Activated CD8-positive, alpha-beta memory T cell treated with anti-CD3 and anti-CD28 coated beads, Interleukin-2, amount 50 U/mL, for 4 hours (primary cell): ENCODE measurements around the gene IDH3G.
"Not testable (repeated sequence)": the region's sequence is repeated elsewhere in the genome, so short reads cannot be mapped to it uniquely, and the experiment has no call there.

Experiments used
- DNase-seq: peaks from one replicate; pipeline ENCODE4 v3.0.0-alpha.2; 2020

The IDH3G gene

DNA sequence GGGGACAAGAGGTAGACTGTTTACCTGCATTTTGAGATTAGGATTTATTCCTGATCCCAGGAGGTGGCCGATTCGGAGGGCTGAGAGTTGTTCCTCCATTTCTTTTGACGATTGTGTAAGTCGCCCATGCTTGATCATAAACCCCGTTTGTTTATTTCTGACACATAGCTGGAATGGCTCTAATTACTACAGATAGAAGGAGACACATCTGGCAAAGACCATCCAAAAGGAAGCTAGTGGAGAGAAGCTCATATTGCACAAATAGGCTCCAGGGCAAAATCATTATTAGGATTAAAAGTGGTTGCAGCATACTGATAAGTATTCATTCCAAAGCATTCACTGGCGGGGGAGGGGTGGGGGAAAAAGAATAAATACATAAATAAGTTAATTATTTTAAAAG, 47.2 kb downstream of the IDH3G start:
- DNase-seq = not testable (repeated sequence)

DNA sequence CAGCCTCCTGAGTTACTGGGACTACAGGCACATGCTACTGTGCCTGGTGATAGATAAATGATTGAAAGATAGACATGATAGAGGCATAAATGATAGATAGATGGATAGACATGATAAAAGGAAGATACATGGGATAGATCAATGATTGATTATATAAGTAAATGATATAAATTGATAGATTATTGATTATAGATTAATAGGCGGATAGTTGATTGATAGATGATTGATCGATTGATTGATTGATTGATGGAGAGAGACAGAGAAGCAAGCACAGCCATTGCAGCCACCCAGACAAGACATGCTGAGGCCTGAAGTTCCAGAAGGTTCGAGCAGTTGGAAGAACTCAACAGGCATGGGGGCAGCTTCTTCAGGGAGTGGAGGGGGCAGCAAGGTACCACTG, 47.8 kb downstream of the IDH3G start:
- DNase-seq = no peak

DNA sequence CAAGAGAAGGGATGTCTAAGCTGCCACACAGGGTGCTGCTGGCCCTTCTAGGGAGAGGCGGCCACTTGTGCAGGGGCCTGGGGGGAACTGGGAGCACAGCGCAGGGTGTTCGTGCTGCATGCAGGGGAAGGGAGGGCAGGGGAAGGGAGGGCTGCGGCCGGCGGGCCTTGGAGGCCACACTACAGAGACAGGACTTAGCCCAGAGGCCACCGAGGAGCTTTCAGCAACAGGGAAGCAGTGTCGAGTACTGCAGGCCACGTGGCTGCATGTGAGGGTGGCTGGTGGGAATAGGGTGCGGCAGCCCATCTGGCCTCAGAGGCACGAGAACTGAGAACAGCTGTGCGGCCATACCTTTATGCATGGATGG, 49.1 kb downstream of the IDH3G start:
- DNase-seq = not testable (repeated sequence)

DNA sequence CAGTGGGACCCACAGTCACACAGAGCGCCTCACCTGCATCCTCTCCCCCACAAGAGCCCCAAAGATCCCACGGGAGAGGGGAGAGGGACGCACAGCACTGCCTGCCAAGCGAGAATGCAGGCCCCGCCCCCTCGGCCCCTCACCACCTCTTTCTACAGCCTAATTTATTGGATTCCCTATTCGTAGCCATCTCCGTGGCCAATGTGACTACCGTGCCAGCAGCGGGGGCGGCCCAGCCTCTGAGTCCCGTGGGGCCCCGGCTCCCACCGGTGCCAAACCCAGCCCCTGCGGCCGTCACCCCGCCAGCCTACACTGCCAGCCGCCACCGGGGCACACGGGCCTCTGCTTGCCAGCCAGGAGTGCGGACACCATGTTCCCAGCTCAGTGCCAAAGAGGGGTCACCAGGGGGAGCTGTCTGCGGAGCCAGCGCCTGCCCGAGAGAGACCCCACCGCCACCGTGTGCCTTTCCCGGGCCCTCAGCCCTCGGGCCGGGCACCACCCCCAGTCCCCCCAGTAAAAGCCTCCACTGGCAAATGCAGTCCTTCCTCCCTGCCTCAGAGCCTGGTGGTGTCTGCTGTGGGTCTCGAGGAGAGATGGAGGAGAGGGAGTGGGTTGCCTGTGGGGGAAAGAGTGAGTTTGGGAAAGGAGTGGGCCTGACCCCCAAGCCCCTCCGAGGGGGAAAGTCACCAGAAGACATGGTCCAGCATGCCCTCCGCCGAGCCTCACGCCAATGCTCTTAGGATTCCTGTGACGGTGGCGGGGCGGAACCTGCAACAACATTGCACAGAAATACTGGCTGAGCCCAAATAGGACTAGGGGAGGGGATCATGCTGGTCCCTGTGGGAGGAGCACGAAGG, 49.7 kb downstream of the IDH3G start:
- DNase-seq = no peak

DNA sequence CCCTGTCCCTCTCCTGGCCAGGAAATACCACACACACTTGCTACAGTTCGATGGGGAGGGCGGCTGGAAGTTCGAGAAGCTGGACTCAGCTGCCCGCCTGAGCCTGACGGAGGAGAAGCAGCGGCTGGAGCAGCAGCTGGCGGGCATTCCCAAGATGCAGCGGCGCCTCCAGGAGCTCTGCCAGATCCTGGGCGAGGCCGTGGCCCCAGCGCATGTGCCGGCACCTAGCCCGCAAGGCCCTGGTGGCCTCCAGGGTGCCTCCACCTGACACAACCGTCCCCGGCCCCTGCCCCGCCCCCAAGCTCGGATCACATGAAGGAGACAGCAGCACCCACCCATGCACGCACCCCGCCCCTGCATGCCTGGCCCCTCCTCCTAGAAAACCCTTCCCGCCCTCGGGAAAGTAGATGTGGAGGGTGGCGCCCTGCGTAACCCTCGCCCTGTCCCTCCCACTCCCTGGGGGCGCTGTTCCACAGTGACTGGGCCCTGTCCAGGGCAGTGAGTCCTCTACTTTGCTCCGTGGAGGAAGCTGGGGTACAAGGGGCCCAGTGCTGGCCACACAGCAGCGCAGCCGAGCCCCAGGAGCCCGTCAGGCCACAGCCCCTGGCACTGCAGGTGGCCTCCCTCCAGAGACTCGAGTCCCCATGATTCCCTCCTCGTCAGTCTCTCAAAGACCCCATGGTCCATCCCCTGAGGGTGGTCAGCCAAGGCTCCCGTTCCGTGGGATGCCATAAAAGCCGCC, 50.5 kb downstream of the IDH3G start:
- DNase-seq = not testable (repeated sequence)

DNA sequence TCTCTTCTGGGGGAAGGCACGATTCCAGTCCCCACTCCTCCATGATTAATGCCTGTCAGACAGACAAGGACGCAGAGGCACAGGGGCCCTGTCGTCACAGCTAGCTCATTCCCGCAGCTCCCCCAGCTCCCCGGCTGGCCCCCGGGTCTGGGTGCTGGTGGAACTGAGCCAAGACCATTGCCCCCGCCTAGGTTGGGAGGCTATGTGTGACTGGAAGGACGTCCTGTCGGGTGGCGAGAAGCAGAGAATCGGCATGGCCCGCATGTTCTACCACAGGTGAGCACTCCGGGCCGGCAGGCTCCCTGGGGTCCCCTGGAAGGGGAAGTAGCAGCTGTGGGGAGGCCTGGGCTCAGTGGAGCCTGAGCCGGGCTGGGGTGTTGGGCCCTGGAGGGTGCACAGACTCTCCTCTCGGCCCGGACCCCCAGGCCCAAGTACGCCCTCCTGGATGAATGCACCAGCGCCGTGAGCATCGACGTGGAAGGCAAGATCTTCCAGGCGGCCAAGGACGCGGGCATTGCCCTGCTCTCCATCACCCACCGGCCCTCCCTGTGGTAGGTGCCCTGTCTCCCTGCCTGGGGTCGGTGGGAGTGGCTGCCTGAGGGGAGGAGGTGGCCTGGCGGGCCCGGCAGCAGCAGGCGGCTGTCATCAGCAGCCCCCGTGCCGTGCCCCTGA, 51.2 kb downstream of the IDH3G start:
- DNase-seq = not testable (repeated sequence)

DNA sequence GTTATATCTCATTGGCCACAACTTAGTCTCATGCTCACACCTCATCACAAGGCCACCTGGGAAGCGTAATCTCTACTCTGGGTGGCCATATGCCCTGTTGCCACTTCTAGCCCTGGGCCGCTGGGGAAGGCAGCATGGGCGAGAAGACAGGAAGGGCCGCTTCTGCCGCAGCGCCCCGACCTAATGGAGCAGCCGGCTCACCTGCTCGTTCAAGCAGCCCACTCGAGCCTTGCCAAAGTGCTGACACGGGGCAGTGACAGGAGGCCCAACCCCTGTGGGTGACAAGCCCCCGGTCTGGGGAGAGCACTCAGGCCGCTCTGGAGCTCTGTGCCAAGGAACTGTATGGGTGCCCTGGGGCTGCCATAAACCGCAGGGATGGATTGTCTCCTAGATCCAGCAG, 52.1 kb downstream of the IDH3G start:
- DNase-seq = not testable (repeated sequence)

DNA sequence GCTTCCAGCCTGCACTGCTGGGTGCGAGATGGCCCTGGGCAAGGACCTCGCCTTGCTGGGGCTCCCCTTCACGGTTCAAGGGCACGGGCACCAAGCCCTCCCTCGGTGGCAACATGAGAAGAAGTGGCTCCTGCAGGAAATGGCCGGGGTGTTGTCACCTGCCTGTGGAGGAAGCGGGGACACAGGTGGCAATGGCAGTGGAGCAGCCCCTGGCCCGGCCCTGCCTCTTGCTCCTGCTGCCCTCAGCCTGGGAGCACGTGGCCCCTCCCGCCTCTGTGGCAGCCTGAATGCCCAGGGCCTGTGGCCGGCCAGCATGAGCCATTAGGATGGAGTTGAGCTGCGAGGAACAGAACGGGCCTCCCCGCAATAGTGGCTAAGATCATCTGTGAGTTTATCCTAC, 52.7 kb downstream of the IDH3G start:
- no peak for DNase-seq

DNA sequence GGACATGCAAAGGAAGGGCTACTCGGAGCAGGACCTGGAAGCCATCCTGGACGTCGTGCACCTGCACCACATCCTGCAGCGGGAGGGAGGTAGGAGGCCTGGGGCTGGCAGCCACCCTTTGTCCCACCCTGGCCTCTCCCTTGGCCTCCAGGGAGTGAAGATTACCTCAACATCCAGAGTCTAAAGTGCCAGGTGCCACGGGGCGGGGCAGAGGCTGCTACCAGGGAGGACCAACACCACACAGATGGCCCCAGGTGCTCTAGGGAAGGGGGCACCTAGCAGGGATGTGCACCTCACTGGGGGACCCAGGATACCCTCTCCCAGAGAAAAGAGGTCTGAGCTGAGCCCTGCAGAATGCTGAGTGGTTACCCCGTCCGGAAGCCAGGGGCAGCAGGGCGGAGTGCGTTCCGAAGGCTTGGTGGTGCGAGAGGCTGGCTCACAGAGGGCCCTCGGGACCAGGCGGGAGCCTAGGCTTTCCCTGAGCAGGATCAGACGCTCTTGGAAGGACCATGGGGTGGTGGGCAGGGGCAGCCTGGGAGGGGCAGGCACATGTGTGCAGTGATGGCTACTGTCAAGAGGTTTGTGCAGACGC, 53.4 kb downstream of the IDH3G start:
- no peak for DNase-seq

DNA sequence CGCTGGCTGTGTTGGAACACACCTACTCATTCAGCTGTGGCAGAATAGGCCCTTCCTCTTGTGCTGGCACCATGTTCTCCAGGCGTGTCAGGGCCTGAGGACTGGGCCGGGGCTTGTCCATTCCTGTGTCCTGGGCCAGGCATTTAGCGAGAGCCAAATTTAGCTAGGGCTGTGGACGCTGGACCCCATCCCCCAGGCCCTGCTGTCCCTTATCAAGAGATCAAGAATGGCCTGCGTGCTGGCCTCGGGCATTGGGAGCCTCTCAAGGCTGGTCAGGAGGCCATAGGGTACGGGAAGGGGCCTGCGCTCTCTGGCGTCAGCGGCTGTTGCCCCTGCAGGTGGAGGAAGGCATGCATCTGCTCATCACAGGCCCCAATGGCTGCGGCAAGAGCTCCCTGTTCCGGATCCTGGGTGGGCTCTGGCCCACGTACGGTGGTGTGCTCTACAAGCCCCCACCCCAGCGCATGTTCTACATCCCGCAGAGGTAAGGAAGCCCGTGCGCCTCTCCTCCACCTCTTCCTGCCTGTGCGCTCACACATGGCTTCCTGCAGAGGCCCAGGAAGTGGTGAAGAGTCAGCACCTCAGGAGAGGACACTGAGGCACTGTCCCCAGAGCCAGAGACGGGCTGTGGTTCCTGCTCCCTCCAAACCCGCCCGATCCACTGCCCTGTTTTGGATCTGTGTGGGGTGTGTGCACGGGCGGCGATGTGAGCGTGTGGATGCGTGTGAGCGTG, 54.3 kb downstream of the IDH3G start:
- no peak for DNase-seq

DNA sequence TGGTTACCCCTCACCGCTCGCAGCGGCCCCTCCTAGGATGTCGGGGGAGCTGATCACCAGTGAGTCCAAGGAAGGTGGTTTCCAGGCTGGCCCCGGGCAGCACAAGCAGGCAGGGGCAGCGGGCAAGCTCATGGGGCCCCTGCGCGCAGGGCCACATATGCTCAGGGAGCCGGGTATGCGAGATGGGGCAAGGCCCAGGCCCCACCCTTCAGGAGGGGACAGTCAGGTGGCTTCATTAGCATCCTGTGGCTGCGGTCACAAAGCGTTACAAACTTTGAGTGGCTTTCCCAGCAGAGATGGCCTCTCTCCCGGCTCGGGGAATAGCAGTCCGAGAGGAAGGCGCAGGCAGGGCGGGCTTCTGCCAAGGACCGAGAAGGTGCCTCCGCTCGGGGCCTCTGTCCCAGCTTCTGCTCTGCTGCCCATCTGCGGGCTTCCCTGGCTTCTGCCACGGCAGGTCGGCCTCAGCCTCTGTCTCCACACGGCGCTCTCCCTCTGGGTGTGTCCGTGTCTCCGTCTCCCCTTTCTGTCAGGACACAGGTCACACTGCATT, 56.0 kb downstream of the IDH3G start:
- DNase-seq = no peak

DNA sequence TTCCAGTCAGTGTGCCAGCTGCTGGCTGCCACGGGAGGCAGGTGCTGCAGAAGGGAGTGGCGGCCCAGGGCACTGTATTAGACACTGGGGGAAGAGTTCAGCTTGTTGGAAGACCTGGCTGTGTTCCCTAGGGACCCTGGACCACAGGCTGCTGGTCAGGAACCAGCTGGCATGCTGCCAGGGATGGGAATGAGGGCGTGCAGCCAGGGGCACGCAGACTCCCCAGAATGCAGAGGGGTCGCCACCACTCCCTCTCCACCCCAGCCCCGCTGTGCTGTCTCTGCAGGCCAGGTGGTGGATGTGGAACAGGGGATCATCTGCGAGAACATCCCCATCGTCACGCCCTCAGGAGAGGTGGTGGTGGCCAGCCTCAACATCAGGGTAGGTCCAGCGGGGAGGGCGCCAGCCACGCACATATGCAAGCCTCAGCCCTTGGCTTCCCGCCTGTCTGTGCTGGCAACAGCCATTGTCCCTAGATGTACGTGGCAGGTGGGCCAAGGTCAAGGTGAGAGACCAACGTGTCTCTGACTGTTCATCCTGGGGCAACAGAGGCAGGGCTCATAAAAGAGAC, 57.2 kb downstream of the IDH3G start:
- no peak for DNase-seq

DNA sequence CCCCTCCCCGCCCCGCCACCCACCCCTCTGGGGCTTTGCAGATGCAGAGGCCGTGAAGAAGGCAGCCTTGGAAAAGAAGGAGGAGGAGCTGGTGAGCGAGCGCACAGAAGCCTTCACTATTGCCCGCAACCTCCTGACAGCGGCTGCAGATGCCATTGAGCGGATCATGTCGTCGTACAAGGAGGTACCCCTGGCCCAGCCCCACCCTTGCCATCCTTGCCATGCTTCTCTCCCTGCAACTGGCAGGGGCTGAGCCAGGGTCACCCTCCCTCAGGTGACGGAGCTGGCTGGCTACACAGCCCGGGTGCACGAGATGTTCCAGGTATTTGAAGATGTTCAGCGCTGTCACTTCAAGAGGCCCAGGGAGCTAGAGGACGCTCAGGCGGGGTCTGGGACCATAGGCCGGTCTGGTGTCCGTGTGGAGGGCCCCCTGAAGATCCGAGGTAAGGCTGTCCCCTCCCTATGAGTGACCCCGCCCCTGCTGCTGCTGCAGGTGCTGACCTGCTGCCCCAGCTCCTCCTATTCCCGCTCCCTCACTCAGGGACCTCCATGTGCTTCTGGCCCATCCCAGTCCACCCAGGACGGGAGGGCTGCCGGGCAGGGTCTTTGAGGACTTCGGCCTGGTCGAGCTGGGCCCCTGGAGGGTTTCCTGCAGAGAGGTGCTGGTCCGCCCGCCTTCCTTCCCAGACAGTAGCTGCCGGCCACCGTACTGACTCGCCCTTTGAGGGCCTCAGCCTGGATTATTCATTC, 57.9 kb downstream of the IDH3G start:
- no peak for DNase-seq
